Calu3 (cell line): ENCODE results near the gene CHKB. TPM values are rescaled to one million over a fixed set of nuclear protein-coding genes. Genes with fewer than 3 reads are reported as not detected.

Experiments used
- BruUV-seq: library from RNA; stranded (reverse); fragments of 400-500 nt; replicated peaks from 2 replicates; lab custom pipeline; 2021; lab: Mats Ljungman, UMichigan
- CTCF ChIA-PET: fragments of 300-600 bp; sonication (Branson Sonifier 250); formaldehyde crosslinking; loops from one replicate; lab custom pipeline; 2022; ENCODE audit warnings: antibody characterized with exemption; lab: Charles Lee
- DNase-seq: peaks from one replicate; pipeline ENCODE4 v3.0.0; 2022
- H3K27ac Mint-ChIP-seq: one replicate; pipeline ENCODE4 v1.8.0; 2022; ENCODE audit warnings: mixed read lengths; ENCODE audit not compliant: unreplicated experiment
- H3K27me3 Mint-ChIP-seq: one replicate; pipeline ENCODE4 v1.8.0; 2022; ENCODE audit warnings: mixed read lengths; ENCODE audit not compliant: unreplicated experiment
- H3K36me3 Mint-ChIP-seq: one replicate; pipeline ENCODE4 v1.8.0; 2022; ENCODE audit warnings: mild to moderate bottlenecking, moderate library complexity, mixed read lengths; ENCODE audit not compliant: insufficient read depth, unreplicated experiment
- H3K4me1 Mint-ChIP-seq: one replicate; pipeline ENCODE4 v1.8.0; 2022; ENCODE audit warnings: mild to moderate bottlenecking, low read depth, mixed read lengths; ENCODE audit not compliant: unreplicated experiment
- H3K4me3 Mint-ChIP-seq: one replicate; pipeline ENCODE4 v1.8.0; 2022; ENCODE audit warnings: mild to moderate bottlenecking, low read depth, moderate library complexity, mixed read lengths; ENCODE audit not compliant: unreplicated experiment
- H3K9me3 Mint-ChIP-seq: one replicate; pipeline ENCODE4 v1.8.0; 2022; ENCODE audit warnings: low read depth, mixed read lengths; ENCODE audit not compliant: unreplicated experiment
- CTCF ChIP-seq: fragments of 200-600 bp; IDR thresholded peaks from one replicate; pipeline ENCODE4 v1.8.0; 2022; ENCODE audit warnings: antibody characterized with exemption; ENCODE audit not compliant: unreplicated experiment
- intact Hi-C: fragments of 100-400 bp; cut with micrococcal nuclease; formaldehyde crosslinking; loops from one replicate; pipeline ENCODE4 v1.10.0; 2022; ENCODE audit not compliant: unreplicated experiment
- total RNA-seq: library from RNA; stranded (reverse); gene quantifications from 2 replicates; pipeline ENCODE4 v1.2.3, GENCODE V29; 2022

The CHKB gene
- total RNA-seq, 1 experiment from 2014 or later, result 80.9 TPM

- Mint-ChIP-seq H3K36me3 (peaks cover 24% of the 10 kb centered on the region), H3K27me3 (no peaks in the 10 kb centered on the region), H3K27ac (peak within 1 kb of the TSS; percentile 42), H3K4me3 (peak within 1 kb of the TSS; percentile 80), H3K4me1 (peaks cover 29% of the 10 kb centered on the region), H3K9me3 (no peaks in the 10 kb centered on the region)
- TF ChIP-seq CTCF, result peak; percentile 26
- intact Hi-C loops, result no loop called here
- CTCF ChIA-PET, result interaction anchor here (0.6 to 1.1 kb wide), 4 partner anchors 9 to 83 kb away, joined by 3 to 4 read pairs (median 3); partner anchors contain the start of gene SYCE3
- peak; percentile 71 for DNase-seq
- BruUV-seq, result TSS peak; percentile 54
Observed at GRCh38 chr22:50627642-50628542, 45.2 kb upstream of the CHKB start, which contains the start of gene ARSA. ARSA (minus strand) TSS chr22:50628152; CDS start chr22:50627779, 373 bp downstream.

DNA sequence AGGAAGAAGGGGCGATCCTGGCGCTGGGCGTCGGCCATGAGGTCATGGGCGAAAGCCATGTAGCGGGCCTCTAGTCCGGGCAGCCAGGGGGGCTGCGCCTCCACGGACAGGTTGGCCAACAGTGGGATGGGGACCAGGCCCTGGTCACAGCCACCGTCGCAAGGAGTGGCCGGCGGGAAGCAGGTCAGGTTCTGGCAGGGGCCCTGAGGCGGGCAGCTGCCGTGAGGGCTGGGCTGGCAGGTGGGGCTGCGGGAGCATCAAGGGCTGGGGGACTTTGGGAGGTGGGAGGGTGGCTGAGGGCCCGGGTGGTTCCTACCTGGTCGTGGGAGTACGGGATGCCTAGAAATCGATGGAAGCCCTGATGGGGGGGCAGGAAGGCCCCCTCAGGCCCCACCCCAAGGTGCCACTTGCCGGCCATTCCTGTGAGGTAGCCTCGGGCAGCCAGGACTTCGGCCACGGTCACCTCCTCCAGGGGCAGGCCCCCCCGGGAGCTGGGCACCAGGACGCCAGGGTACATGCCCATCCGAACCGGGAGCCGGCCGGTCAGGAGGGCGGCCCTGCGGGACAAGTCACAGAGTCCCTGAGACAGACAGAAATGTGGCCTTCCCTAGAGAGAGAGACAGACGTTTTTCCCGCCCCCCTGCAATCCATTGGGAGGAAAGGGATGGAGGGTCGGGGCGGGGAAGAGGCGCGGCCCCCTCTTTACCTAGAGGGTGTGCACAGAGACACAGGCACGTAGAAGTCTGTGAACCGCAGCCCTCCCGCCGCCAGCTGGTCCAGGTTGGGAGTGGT, 44.4 kb upstream of the CHKB start:
- H3K4me3 Mint-ChIP-seq, result peak overlapping the region; percentile 80
- no peak overlapping the region for H3K27ac Mint-ChIP-seq
- H3K4me1 Mint-ChIP-seq, result peaks cover 37% of the 10 kb centered on the region
- no peak for TF ChIP-seq CTCF
- no TSS peak for BruUV-seq
- CTCF ChIA-PET, result interaction anchor here (0.6 to 1.1 kb wide), 2 partner anchors 8 to 73 kb away, joined by 3 to 4 read pairs; no protein-coding TSS in a partner anchor
- H3K36me3 Mint-ChIP-seq, result peaks cover 32% of the 10 kb centered on the region
- no peak for DNase-seq
- H3K27me3 Mint-ChIP-seq, result no peaks in the 10 kb centered on the region
- no peaks in the 10 kb centered on the region for H3K9me3 Mint-ChIP-seq
- intact Hi-C loops, result no loop called here

GRCh38 chr22:50626314-50626849, 43.7 kb upstream of the CHKB start:
- Mint-ChIP-seq H3K27me3 (no peaks in the 10 kb centered on the region), H3K9me3 (no peaks in the 10 kb centered on the region), H3K4me3 (no peak overlapping the region), H3K4me1 (peaks cover 44% of the 10 kb centered on the region), H3K36me3 (peaks cover 37% of the 10 kb centered on the region), H3K27ac (no peak overlapping the region)
- intact Hi-C loops, result no loop called here
- no peak for TF ChIP-seq CTCF
- CTCF ChIA-PET, result no interaction called here
- no TSS peak for BruUV-seq
- no peak for DNase-seq
